HepG2 (cell line): Measurements from ENCODE around the gene CTNNBL1. TPM values are rescaled to one million over a fixed set of nuclear protein-coding genes. Genes with fewer than 3 reads are reported as not detected.

Experiments
- ATRX ChIP-seq: sonication (generic); formaldehyde crosslinking; IDR thresholded peaks from 2 replicates; pipeline ENCODE4 v1.4.0; 2020; ENCODE audit warnings: missing genetic modification reagents, borderline replicate concordance
- DRAP1 ChIP-seq: IDR thresholded peaks from 2 replicates; pipeline ENCODE4 v1.6.1; 2016; ENCODE audit warnings: missing genetic modification reagents, missing compliant biosample characterization
- E2F2 ChIP-seq: sonication (generic); formaldehyde crosslinking; IDR thresholded peaks from 2 replicates; pipeline ENCODE4 v1.4.0; 2020; ENCODE audit warnings: missing genetic modification reagents, borderline replicate concordance
- FOXO4 ChIP-seq: sonication (generic); formaldehyde crosslinking; conservative IDR thresholded peaks from 2 replicates; pipeline ENCODE4 v1.8.1; 2023; ENCODE audit warnings: missing genetic modification reagents
- HNF1B ChIP-seq: sonication (generic); formaldehyde crosslinking; IDR thresholded peaks from 2 replicates; pipeline ENCODE4 v1.5.1; 2020; ENCODE audit warnings: mild to moderate bottlenecking, moderate library complexity, missing genetic modification reagents
- MATR3 ChIP-seq: sonication (generic); formaldehyde crosslinking; IDR thresholded peaks from 2 replicates; pipeline ENCODE4 v1.4.0; 2020; ENCODE audit warnings: missing genetic modification reagents
- MIER3 ChIP-seq: IDR thresholded peaks from 2 replicates; pipeline ENCODE4 v1.6.1; 2016; ENCODE audit warnings: missing compliant biosample characterization, borderline replicate concordance
- MTA3 ChIP-seq: sonication (generic); formaldehyde crosslinking; IDR thresholded peaks from 2 replicates; pipeline ENCODE4 v1.4.0; 2020; ENCODE audit warnings: missing genetic modification reagents
- NFIB ChIP-seq: sonication (generic); formaldehyde crosslinking; IDR thresholded peaks from 2 replicates; pipeline ENCODE4 v1.9.0; 2021; ENCODE audit warnings: missing genetic modification reagents, mild to moderate bottlenecking, borderline replicate concordance
- RELA ChIP-seq: sonication (generic); formaldehyde crosslinking; IDR thresholded peaks from 2 replicates; pipeline ENCODE4 v1.4.0; 2020; ENCODE audit warnings: missing genetic modification reagents
- TERF1 ChIP-seq: sonication (generic); formaldehyde crosslinking; IDR thresholded peaks from 2 replicates; pipeline ENCODE4 v1.8.0; 2022; ENCODE audit warnings: mild to moderate bottlenecking, missing genetic modification reagents, moderate library complexity
- THAP9 ChIP-seq: sonication (generic); formaldehyde crosslinking; IDR thresholded peaks from 2 replicates; pipeline ENCODE4; 2020; ENCODE audit warnings: missing genetic modification reagents, mild to moderate bottlenecking, borderline replicate concordance
- UBTF ChIP-seq: sonication (generic); formaldehyde crosslinking; IDR thresholded peaks from 2 replicates; pipeline ENCODE4 v1.4.0; 2020; ENCODE audit warnings: mild to moderate bottlenecking, missing genetic modification reagents
- ZNF232 ChIP-seq: sonication (generic); formaldehyde crosslinking; IDR thresholded peaks from 2 replicates; pipeline ENCODE4 v1.4.0; 2020; ENCODE audit warnings: missing genetic modification reagents, borderline replicate concordance
- ZNF607 ChIP-seq: sonication (generic); formaldehyde crosslinking; IDR thresholded peaks from 2 replicates; pipeline ENCODE4 v1.5.1; 2020; ENCODE audit warnings: missing genetic modification reagents, mild to moderate bottlenecking, borderline replicate concordance
- polyA plus RNA-seq, 8 experiments: library from polyadenylated mRNA; depleted of rRNA in 3 of 8; stranded (reverse) in 7 of 8; unstranded in 1 of 8; fragments of >200 nt; fragmentation: Illumina TruSeq in 4 of 8; extraction: Trizol in 4 of 8; gene quantifications; 2 replicates each; pipeline versions ENCODE4 v1.2.1 to v1.2.3, GENCODE V29; 2011 to 2016; ENCODE audit warnings: low read depth in 4 of 8, missing spikeins in 1 of 8, mixed read lengths in 1 of 8; ENCODE audit not compliant: insufficient read depth in 1 of 8
- total RNA-seq, 5 experiments: library from RNA; depleted of rRNA; stranded (reverse); fragments of >200 nt; fragmentation: Illumina TruSeq; extraction: Trizol; gene quantifications; 2 replicates each; pipeline ENCODE4 v1.2.3, GENCODE V29; 2016; ENCODE audit warnings: low read depth in 1 of 5

CTNNBL1 gene
- total and polyA plus RNA-seq, 2 of the 13 experiments (the other 11 are each of a cell fraction or from before 2014, with no cell fraction given), result 49.3 to 94.6 TPM

- TF ChIP-seq HNF1B (CRISPR knock-in tag) (peak; percentile 96), DRAP1 (CRISPR knock-in tag) (peak; percentile 84), UBTF (peak; percentile 88), NFIB (no peak), RELA (peak; percentile 67; the same call in 1 of the 2 replicates), ZNF232 (CRISPR knock-in tag) (peak; percentile 89; the same call in 1 of the 2 replicates), THAP9 (CRISPR knock-in tag) (peak; percentile 99), FOXO4 (CRISPR knock-in tag) (no peak), TERF1 (0 out of 2 replicates have a peak, but pooled peaks have one; percentile 48), ATRX (CRISPR knock-in tag) (0 out of 2 replicates have a peak, but pooled peaks have one; percentile 58), MATR3 (CRISPR knock-in tag) (no peak), ZNF607 (no peak), MTA3 (CRISPR knock-in tag) (no peak), MIER3 (peak; percentile 85; the same call in 1 of the 2 replicates), E2F2 (CRISPR knock-in tag) (peak; percentile 87; the same call in 1 of the 2 replicates)
These were observed at the start of gene CTNNBL1 (continued) for GRCh38 chr20:37693635-37694626.
